K562 (cell line): Measurements from ENCODE around the gene STX12. TPM values are rescaled to one million over a fixed set of nuclear protein-coding genes. Genes with fewer than 3 reads are reported as not detected.

Experiments used
- ARID1B ChIP-seq: fragments of 450-650 bp; IDR thresholded peaks from 2 replicates; pipeline ENCODE4 v1.6.1; 2016; ENCODE audit warnings: antibody characterized with exemption, mild to moderate bottlenecking, inconsistent platforms
- BCL6 ChIP-seq: fragments of 250-450 bp; sonication (Bioruptor Pico); IDR thresholded peaks from 2 replicates; pipeline ENCODE4 v1.4.0; 2020
- BRCA1 ChIP-seq, 2 experiments: fragments of 450-650 bp in 1 of 2; sonication (generic) in 1 of 2; formaldehyde crosslinking in 1 of 2; IDR thresholded peaks; 2 replicates each; pipeline versions ENCODE4 v1.5.0 to v1.6.1; 2017 to 2020; ENCODE audit warnings: mild to moderate bottlenecking in 1 of 2, missing genetic modification reagents in 1 of 2
- CHD1 ChIP-seq: fragments of 200-600 bp; sonication (generic); IDR thresholded peaks from one replicate; pipeline ENCODE4 v1.6.1; 2012; ENCODE audit warnings: mild to moderate bottlenecking, moderate library complexity, low read length, inconsistent platforms
- DPF2 ChIP-seq: fragments of 450-650 bp; IDR thresholded peaks from 2 replicates; pipeline ENCODE4 v1.6.1; 2016
- FOXA3 ChIP-seq, 2 experiments: fragments of 450-650 bp in 1 of 2; sonication (generic) in 1 of 2; formaldehyde crosslinking; IDR thresholded peaks in 1 of 2; conservative IDR thresholded peaks in 1 of 2; 2 replicates each; pipeline versions ENCODE4 v1.4.0 to v1.8.0; 2020 to 2022; ENCODE audit warnings: mild to moderate bottlenecking in 2 of 2, missing genetic modification reagents in 1 of 2
- ILF3 ChIP-seq: fragments of 450-650 bp; IDR thresholded peaks from 2 replicates; pipeline ENCODE4 v1.6.1; 2018; ENCODE audit warnings: antibody characterized with exemption, mild to moderate bottlenecking, moderate library complexity, borderline replicate concordance
- KAT7 ChIP-seq: sonication (generic); formaldehyde crosslinking; IDR thresholded peaks from 2 replicates; pipeline ENCODE4 v1.8.0; 2022; ENCODE audit warnings: missing genetic modification reagents, mild to moderate bottlenecking, borderline replicate concordance
- NCOR1 ChIP-seq: fragments of 450-650 bp; IDR thresholded peaks from 2 replicates; pipeline ENCODE4 v1.6.1; 2016; ENCODE audit warnings: mild to moderate bottlenecking, moderate library complexity
- PCBP1 ChIP-seq: fragments of 200-400 bp; formaldehyde crosslinking; IDR thresholded peaks from 2 replicates; pipeline ENCODE4 v1.6.1; 2018; ENCODE audit warnings: mild to moderate bottlenecking, low read depth, low read length; ENCODE audit not compliant: poor library complexity, severe bottlenecking
- PHB ChIP-seq: fragments of 250-450 bp; sonication (Bioruptor Pico); IDR thresholded peaks from 2 replicates; pipeline ENCODE4 v1.5.0; 2021
- PHTF2 ChIP-seq: fragments of 250-450 bp; sonication (Bioruptor Pico); IDR thresholded peaks from 2 replicates; pipeline ENCODE4 v1.5.0; 2021; ENCODE audit warnings: mild to moderate bottlenecking
- PURB ChIP-seq: sonication (generic); formaldehyde crosslinking; IDR thresholded peaks from 2 replicates; pipeline ENCODE4 v1.9.0; 2021; ENCODE audit warnings: low read depth, mild to moderate bottlenecking, missing genetic modification reagents
- RBBP5 ChIP-seq: fragments of 200-600 bp; sonication (generic); IDR thresholded peaks from 2 replicates; pipeline ENCODE4 v1.6.1; 2012; ENCODE audit warnings: borderline replicate concordance, mild to moderate bottlenecking, low read length, control low read depth, inconsistent platforms; ENCODE audit not compliant: insufficient read depth, poor library complexity, severe bottlenecking
- SNIP1 ChIP-seq: fragments of 450-650 bp; IDR thresholded peaks from 2 replicates; pipeline ENCODE4 v1.7.1; 2017; ENCODE audit warnings: low read depth, mild to moderate bottlenecking
- SP1 ChIP-seq: sonication (generic); formaldehyde crosslinking; IDR thresholded peaks from 2 replicates; pipeline ENCODE4 v1.8.1; 2022; ENCODE audit warnings: mild to moderate bottlenecking, missing genetic modification reagents
- SUPT5H ChIP-seq: fragments of 450-650 bp; IDR thresholded peaks from 2 replicates; pipeline ENCODE4 v1.6.1; 2016
- ZFP36 ChIP-seq: fragments of 150-350 bp; IDR thresholded peaks from 2 replicates; pipeline ENCODE4 v1.6.1; 2018; ENCODE audit warnings: low read length, low read depth; ENCODE audit not compliant: partially characterized antibody
- ZNF583 ChIP-seq: fragments of 250-450 bp; sonication (Bioruptor Pico); IDR thresholded peaks from 2 replicates; pipeline ENCODE4 v1.4.0; 2020
- ZNF644 ChIP-seq: fragments of 200-800 bp; sonication (Bioruptor generic); IDR thresholded peaks from 2 replicates; pipeline ENCODE4 v1.6.1; 2016; ENCODE audit warnings: low read depth, missing genetic modification characterization, missing compliant biosample characterization
- ZSCAN29 ChIP-seq: fragments of 450-650 bp; IDR thresholded peaks from 2 replicates; pipeline ENCODE4 v1.6.1; 2017
- polyA plus RNA-seq, 8 experiments: library from polyadenylated mRNA; depleted of rRNA in 4 of 8; stranded (reverse) in 5 of 8; unstranded in 3 of 8; fragments of >200 nt; fragmentation: Nextera tagmentation in 2 of 8; fragmentation: Illumina TruSeq in 1 of 8; extraction: Ambion mirVana in 2 of 8; extraction: Trizol in 1 of 8; gene quantifications; 2 replicates each; pipeline versions ENCODE4 v1.2.1 to v1.2.3, GENCODE V29; 2011 to 2014; ENCODE audit warnings: inconsistent platforms in 1 of 8, missing spikeins in 1 of 8
- total RNA-seq, 7 experiments: library from RNA; depleted of rRNA in 6 of 7; stranded (reverse); fragments of >200 nt in 6 of 7; fragmentation: Illumina TruSeq in 2 of 7; extraction: Trizol in 2 of 7; gene quantifications; 2 replicates each; pipeline versions ENCODE4 v1.2.1 to v1.2.3, GENCODE V29; 2011 to 2021; ENCODE audit warnings: low replicate concordance in 1 of 7
- TF ChIP-seq, protein P1 (sequence below): sonication (generic); formaldehyde crosslinking; IDR thresholded peaks from 2 replicates; pipeline ENCODE4 v1.8.0; 2022; ENCODE audit warnings: mild to moderate bottlenecking, missing genetic modification reagents
- TF ChIP-seq, protein P2 (sequence below): sonication (generic); formaldehyde crosslinking; IDR thresholded peaks from 2 replicates; pipeline ENCODE4 v1.9.0; 2022; ENCODE audit warnings: mild to moderate bottlenecking, missing genetic modification reagents
- TF ChIP-seq, protein P3 (sequence below), 2 experiments: fragments of 450-650 bp in 1 of 2; sonication (generic) in 1 of 2; formaldehyde crosslinking in 1 of 2; IDR thresholded peaks in 1 of 2; conservative IDR thresholded peaks in 1 of 2; 2 replicates each; pipeline versions ENCODE4 v1.6.1 to v1.8.1; 2016 to 2023; ENCODE audit warnings: mild to moderate bottlenecking in 2 of 2, moderate library complexity in 2 of 2, inconsistent platforms in 1 of 2, missing genetic modification reagents in 1 of 2

STX12 gene
- total and polyA plus RNA-seq, 9 of the 15 experiments (the other 6 are each of a cell fraction or from before 2014, with no cell fraction given): 16.9 to 31.3 (median 25.7) TPM

DNA sequence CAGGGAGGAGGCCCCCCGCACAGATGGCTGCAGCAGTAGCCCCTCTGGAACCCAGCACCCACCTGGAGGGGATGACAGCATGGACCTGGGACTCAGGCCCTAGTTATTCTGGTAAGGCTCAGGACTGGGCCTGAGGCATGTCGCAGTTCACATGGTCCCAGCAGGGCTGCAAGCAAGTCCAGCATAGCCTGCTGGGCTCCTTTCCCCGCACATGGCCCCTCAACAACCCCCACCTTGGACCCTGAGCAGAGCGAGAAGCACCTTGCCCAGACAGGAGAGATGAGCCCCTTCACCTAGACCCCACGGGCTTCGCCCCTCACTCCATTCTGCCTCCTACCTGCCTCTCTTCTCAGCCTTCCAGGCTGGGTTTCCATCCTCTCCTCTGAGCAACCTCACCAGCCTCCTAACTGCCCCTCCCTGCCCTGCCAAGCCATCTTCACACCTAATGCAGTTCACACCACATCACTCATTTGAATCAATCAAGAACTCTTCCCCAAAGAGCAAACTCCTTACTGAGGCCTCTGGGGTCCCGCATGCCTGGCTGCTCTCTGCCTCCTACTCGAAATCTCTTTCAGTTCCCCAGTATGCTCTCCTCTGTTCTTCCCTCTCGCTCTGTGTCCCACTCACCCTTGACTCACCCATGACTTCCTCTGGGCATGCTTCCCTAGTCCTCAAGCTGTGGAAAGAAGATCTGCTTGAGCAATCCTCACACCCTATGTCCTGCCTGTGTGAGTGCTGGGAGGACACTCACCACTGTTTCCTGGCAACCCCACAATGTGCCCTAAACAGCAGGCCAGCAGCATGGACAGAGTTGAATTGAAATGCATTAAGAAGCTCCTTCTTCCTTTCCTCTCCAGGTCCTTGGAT is 89.9 kb downstream of the STX12 start (continued):
- TF ChIP-seq, protein P1, sequence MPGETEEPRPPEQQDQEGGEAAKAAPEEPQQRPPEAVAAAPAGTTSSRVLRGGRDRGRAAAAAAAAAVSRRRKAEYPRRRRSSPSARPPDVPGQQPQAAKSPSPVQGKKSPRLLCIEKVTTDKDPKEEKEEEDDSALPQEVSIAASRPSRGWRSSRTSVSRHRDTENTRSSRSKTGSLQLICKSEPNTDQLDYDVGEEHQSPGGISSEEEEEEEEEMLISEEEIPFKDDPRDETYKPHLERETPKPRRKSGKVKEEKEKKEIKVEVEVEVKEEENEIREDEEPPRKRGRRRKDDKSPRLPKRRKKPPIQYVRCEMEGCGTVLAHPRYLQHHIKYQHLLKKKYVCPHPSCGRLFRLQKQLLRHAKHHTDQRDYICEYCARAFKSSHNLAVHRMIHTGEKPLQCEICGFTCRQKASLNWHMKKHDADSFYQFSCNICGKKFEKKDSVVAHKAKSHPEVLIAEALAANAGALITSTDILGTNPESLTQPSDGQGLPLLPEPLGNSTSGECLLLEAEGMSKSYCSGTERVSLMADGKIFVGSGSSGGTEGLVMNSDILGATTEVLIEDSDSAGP (CRISPR knock-in tag): no peak
- TF ChIP-seq FOXA3 (CRISPR knock-in tag; conservative IDR thresholded peaks at IDR 0.05 in 1 of 2, IDR thresholded peaks at IDR 0.05 in 1 of 2) (no peak), PCBP1 (no peak), CHD1 (no peak), SNIP1 (no peak), ZSCAN29 (no peak), RBBP5 (peak; percentile 14), PHB (CRISPR knock-in tag) (no peak), ZNF644 (tag) (no peak), KAT7 (CRISPR knock-in tag) (no peak), PURB (CRISPR knock-in tag) (no peak), ZNF583 (no peak), ZFP36 (no peak), SUPT5H (no peak), BCL6 (no peak), BRCA1 (IDR thresholded peaks at IDR 0.05) (no peak), BRCA1 (CRISPR knock-in tag; IDR thresholded peaks at IDR 0.05) (no peak), DPF2 (0 out of 2 replicates have a peak, but pooled peaks have one; percentile 16), ILF3 (no peak), ARID1B (peak; percentile 46; the same call in 1 of the 2 replicates), PHTF2 (no peak), NCOR1 (no peak), SP1 (no peak)
- TF ChIP-seq, protein P2, sequence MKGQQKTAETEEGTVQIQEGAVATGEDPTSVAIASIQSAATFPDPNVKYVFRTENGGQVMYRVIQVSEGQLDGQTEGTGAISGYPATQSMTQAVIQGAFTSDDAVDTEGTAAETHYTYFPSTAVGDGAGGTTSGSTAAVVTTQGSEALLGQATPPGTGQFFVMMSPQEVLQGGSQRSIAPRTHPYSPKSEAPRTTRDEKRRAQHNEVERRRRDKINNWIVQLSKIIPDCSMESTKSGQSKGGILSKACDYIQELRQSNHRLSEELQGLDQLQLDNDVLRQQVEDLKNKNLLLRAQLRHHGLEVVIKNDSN (CRISPR knock-in tag): no peak
- TF ChIP-seq, protein P3, sequence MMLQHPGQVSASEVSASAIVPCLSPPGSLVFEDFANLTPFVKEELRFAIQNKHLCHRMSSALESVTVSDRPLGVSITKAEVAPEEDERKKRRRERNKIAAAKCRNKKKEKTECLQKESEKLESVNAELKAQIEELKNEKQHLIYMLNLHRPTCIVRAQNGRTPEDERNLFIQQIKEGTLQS (IDR thresholded peaks at IDR 0.05): peak; percentile 31; the same call in 1 of the 2 replicates
- TF ChIP-seq, protein P3 (CRISPR knock-in tag; conservative IDR thresholded peaks at IDR 0.05): no peak
